Measurements from ENCODE around the gene GUCY2D.

Gene GUCY2D

GRCh38 chr17:7992516-7992915, 9.9 kb upstream of the GUCY2D start:
- no peak for DNase-seq (ENCODE audit: low spot score)

GRCh38 chr17:7992924-7993323, 9.5 kb upstream of the GUCY2D start:
- DNase-seq (ENCODE audit: low spot score) = no peak

- no peak for DNase-seq (ENCODE audit: low spot score)
Observed at GRCh38 chr17:7993972-7994589, 8.3 kb upstream of the GUCY2D start.

- no peak for DNase-seq (ENCODE audit: low spot score)
Observed at GRCh38 chr17:7995724-7996123, 6.7 kb upstream of the GUCY2D start.

- DNase-seq (ENCODE audit: low spot score) = peak; percentile 33
Observed at GRCh38 chr17:7997186-7997585, 5.2 kb upstream of the GUCY2D start.

- no peak for DNase-seq (ENCODE audit: low spot score)
Observed at GRCh38 chr17:8002721-8003593, 542 bp downstream of the GUCY2D start.

- no peak for DNase-seq (ENCODE audit: low spot score)
Observed at GRCh38 chr17:8003594-8004181, 1.3 kb downstream of the GUCY2D start.

- no peak for DNase-seq (ENCODE audit: low spot score)
Observed at GRCh38 chr17:8004899-8005298, 2.5 kb downstream of the GUCY2D start.

- DNase-seq (ENCODE audit: low spot score) = no peak
Observed at GRCh38 chr17:8005357-8005756, 2.9 kb downstream of the GUCY2D start.

GRCh38 chr17:8005967-8006730, 3.7 kb downstream of the GUCY2D start:
- DNase-seq (ENCODE audit: low spot score) = no peak

- no peak for DNase-seq (ENCODE audit: low spot score)
Observed at GRCh38 chr17:8006836-8007680, 4.6 kb downstream of the GUCY2D start.

GRCh38 chr17:8007836-8008235, 5.4 kb downstream of the GUCY2D start:
- DNase-seq (ENCODE audit: low spot score) = no peak

- DNase-seq (ENCODE audit: low spot score) = no peak
Observed at GRCh38 chr17:8012045-8012580, 9.7 kb downstream of the GUCY2D start.

- no peak for DNase-seq (ENCODE audit: low spot score)
Observed at GRCh38 chr17:8012996-8013640, 10.7 kb downstream of the GUCY2D start.

- DNase-seq (ENCODE audit: low spot score) = no peak
Observed at GRCh38 chr17:8013731-8014557, 11.5 kb downstream of the GUCY2D start.

GRCh38 chr17:8014558-8014850, 12.1 kb downstream of the GUCY2D start:
- DNase-seq (ENCODE audit: low spot score) = no peak

GRCh38 chr17:8015236-8015956, 13.0 kb downstream of the GUCY2D start:
- DNase-seq (ENCODE audit: low spot score) = no peak

GRCh38 chr17:8015957-8016631, 13.7 kb downstream of the GUCY2D start:
- no peak for DNase-seq (ENCODE audit: low spot score)
